OCI-LY3 (cell line): ENCODE measurements around the gene TBC1D2B.

Experiments
- H2AFZ ChIP-seq: fragments of 200-600, 300-600 bp; shearing (Covaris generic); 2 replicates; pipeline ENCODE4 v1.6.0; 2014; ENCODE audit warnings: antibody characterized with exemption, low read depth, low read length
- H3K27ac ChIP-seq: fragments of 200-600, 300-600 bp; sonication (generic); 2 replicates; pipeline ENCODE4 v1.5.1; 2014; ENCODE audit warnings: mild to moderate bottlenecking, low read length, moderate library complexity, mixed read lengths
- H3K27me3 ChIP-seq: fragments of 200-600, 300-600 bp; sonication (generic); 2 replicates; pipeline ENCODE4 v1.6.1; 2014; ENCODE audit warnings: low read depth, low read length, mixed read lengths
- H3K36me3 ChIP-seq: fragments of 200-600, 300-600 bp; sonication (generic); replicated peaks from 2 replicates; pipeline ENCODE3; 2014; ENCODE audit warnings: low read depth, low read length, mixed read lengths
- H3K4me1 ChIP-seq: fragments of 300-600, 200-600 bp; sonication (generic); 2 replicates; pipeline ENCODE4 v1.6.1; 2014; ENCODE audit warnings: low read length, mixed read lengths
- H3K4me2 ChIP-seq: fragments of 200-600, 300-600 bp; sonication (generic); 2 replicates; pipeline ENCODE4 v1.6.1; 2014; ENCODE audit warnings: low read length, mixed read lengths
- H3K4me3 ChIP-seq: fragments of 300-600, 200-600 bp; sonication (generic); 2 replicates; pipeline ENCODE4 v1.5.1; 2014; ENCODE audit warnings: antibody characterized with exemption, mild to moderate bottlenecking, low read length, moderate library complexity
- H3K79me2 ChIP-seq: fragments of 300-600, 200-600 bp; shearing (Covaris generic); 2 replicates; pipeline ENCODE4 v1.6.1; 2014; ENCODE audit warnings: mild to moderate bottlenecking, low read length, mixed read lengths
- H3K9ac ChIP-seq: fragments of 300-600, 200-600 bp; shearing (Covaris generic); 2 replicates; pipeline ENCODE4 v1.6.0; 2014; ENCODE audit warnings: mild to moderate bottlenecking, low read length, moderate library complexity
- H3K9me3 ChIP-seq: fragments of 200-600, 300-600 bp; shearing (Covaris generic); 2 replicates; pipeline ENCODE4 v1.6.1; 2014; ENCODE audit warnings: low read length, mixed read lengths; ENCODE audit not compliant: insufficient read depth
- H4K20me1 ChIP-seq: fragments of 200-600, 300-600 bp; sonication (generic); 2 replicates; pipeline ENCODE4 v1.6.1; 2016; ENCODE audit warnings: low read length, mixed read lengths; ENCODE audit not compliant: insufficient read depth
- EZH2phosphoT487 ChIP-seq: fragments of 200-600 bp; shearing (Covaris generic); IDR thresholded peaks from 2 replicates; pipeline ENCODE4 v1.6.1; 2018; ENCODE audit warnings: antibody characterized with exemption, mixed run types, low read depth
- TF ChIP-seq, protein P1 (sequence below): fragments of 200-600, 300-600 bp; sonication (generic); IDR thresholded peaks from 2 replicates; pipeline ENCODE4 v1.5.1; 2014; ENCODE audit warnings: antibody characterized with exemption, low read length, low read depth

TBC1D2B gene

DNA sequence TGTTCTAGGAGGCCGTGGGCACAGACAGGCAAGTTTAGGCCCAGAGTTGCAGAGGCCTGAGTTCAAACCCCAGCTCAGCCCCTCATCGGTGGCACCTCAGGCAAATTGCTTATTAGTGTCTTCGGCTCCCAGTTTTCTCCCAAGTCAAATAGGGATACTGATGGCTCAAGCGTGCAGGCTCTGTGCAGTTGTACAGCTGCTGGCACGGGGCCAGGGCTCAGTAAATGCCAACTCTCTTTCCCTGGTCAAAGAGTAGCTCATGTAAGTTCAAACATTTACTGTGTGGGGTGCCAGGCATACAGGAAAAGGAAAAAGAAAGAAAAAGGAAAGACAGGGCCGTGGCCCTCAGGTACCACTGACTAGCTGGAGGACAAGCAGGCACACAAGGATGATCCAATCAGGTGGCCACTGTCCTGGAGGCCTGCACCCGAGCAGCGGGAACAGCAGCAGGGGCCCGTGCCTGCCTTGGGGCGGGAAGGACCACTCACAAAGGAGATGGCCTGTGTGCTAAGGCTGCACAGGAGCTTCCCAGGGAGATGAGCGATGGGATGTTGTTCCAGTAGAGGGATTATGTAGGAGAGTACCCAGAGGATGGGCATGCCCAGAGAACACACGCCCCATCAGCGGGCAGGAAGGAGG lies 70.8 kb downstream of the TBC1D2B start:
- Histone ChIP-seq H3K79me2 (no peaks in the 10 kb centered on the region), H3K36me3 (no peaks in the 10 kb centered on the region), H3K4me3 (no peak overlapping the region), H2AFZ (no peak overlapping the region), H3K27me3 (no peaks in the 10 kb centered on the region), H3K27ac (no peak overlapping the region), H3K9me3 (no peaks in the 10 kb centered on the region), H3K4me1 (peaks cover 13% of the 10 kb centered on the region), H4K20me1 (no peaks in the 10 kb centered on the region), H3K9ac (no peak overlapping the region), H3K4me2 (no peak overlapping the region)
- TF ChIP-seq EZH2phosphoT487 = no peak
- TF ChIP-seq, protein P1, sequence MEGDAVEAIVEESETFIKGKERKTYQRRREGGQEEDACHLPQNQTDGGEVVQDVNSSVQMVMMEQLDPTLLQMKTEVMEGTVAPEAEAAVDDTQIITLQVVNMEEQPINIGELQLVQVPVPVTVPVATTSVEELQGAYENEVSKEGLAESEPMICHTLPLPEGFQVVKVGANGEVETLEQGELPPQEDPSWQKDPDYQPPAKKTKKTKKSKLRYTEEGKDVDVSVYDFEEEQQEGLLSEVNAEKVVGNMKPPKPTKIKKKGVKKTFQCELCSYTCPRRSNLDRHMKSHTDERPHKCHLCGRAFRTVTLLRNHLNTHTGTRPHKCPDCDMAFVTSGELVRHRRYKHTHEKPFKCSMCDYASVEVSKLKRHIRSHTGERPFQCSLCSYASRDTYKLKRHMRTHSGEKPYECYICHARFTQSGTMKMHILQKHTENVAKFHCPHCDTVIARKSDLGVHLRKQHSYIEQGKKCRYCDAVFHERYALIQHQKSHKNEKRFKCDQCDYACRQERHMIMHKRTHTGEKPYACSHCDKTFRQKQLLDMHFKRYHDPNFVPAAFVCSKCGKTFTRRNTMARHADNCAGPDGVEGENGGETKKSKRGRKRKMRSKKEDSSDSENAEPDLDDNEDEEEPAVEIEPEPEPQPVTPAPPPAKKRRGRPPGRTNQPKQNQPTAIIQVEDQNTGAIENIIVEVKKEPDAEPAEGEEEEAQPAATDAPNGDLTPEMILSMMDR = no peak

- Histone ChIP-seq H4K20me1 (no peaks in the 10 kb centered on the region), H3K9me3 (no peaks in the 10 kb centered on the region), H3K9ac (no peak overlapping the region), H3K79me2 (no peaks in the 10 kb centered on the region), H2AFZ (no peak overlapping the region), H3K4me3 (no peak overlapping the region), H3K36me3 (no peaks in the 10 kb centered on the region), H3K27me3 (no peaks in the 10 kb centered on the region), H3K4me1 (peaks cover 15% of the 10 kb centered on the region), H3K27ac (no peak overlapping the region), H3K4me2 (0 out of 2 replicates have a peak overlapping the region, but pooled peaks have one; percentile 13)
- TF ChIP-seq EZH2phosphoT487 = no peak
- TF ChIP-seq, protein P1 = no peak
These were observed 72.4 kb downstream of the TBC1D2B start for GRCh38 chr15:78004919-78005634.

DNA sequence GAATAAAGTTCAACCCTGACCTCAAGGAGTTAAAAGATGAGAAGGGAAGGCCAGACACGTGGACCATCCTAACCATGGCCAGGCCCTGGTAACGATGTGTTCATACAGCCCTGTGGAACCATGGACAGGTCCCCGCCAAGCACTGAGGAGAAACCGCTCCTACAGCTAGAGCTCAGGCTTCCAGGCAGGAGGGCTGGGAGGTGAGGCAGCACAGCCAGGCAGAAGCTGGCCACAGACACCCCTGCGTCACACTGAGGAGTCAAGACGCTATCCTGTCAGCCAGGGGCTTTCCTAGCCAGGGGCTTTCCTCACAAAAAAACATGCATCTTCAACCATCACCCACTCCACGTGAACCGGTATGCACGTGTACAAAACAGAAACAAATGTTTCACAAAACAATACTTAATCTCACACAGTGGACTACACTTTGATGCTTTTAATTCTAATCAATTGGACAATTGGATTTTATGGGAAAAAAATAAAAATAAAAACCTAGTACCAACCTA lies 73.2 kb downstream of the TBC1D2B start:
- Histone ChIP-seq H3K36me3 (no peaks in the 10 kb centered on the region), H3K27ac (no peak overlapping the region), H2AFZ (no peak overlapping the region), H3K4me3 (no peak overlapping the region), H3K9ac (no peak overlapping the region), H3K79me2 (no peaks in the 10 kb centered on the region), H4K20me1 (no peaks in the 10 kb centered on the region), H3K9me3 (no peaks in the 10 kb centered on the region), H3K27me3 (no peaks in the 10 kb centered on the region), H3K4me2 (peak overlapping the region; percentile 13; the same call in 1 of the 2 replicates), H3K4me1 (peaks cover 15% of the 10 kb centered on the region)
- TF ChIP-seq, protein P1 = no peak
- no peak for TF ChIP-seq EZH2phosphoT487

DNA sequence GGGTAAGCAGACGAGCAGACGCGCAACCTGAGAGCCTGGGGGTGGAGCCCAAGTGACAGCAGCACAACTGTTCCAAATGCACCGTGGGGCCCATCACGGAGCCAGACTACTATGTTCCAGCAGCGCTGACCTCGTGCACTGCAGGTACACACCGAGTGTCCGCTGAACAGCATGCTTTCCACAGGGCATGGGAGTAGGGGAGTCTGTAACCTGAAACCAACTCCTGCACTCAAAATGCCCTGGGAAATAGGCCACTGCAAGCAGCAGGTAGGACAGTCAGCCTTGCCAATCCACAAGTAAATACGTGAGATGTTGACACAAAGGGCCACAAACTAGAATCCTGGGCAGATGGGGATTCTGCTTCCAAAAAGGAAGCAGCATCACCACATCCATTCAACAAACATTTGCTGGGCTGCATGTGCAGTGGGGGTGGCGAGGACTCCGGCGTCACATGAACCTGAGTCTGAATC lies 73.9 kb downstream of the TBC1D2B start:
- H3K9ac ChIP-seq = no peak overlapping the region
- peaks cover 15% of the 10 kb centered on the region for H3K4me1 ChIP-seq
- H3K9me3 ChIP-seq = no peaks in the 10 kb centered on the region
- H3K4me3 ChIP-seq = no peak overlapping the region
- no peaks in the 10 kb centered on the region for H3K79me2 ChIP-seq
- no peak overlapping the region for H3K27ac ChIP-seq
- no peak for TF ChIP-seq EZH2phosphoT487
- TF ChIP-seq, protein P1 = no peak
- no peaks in the 10 kb centered on the region for H3K36me3 ChIP-seq
- no peak overlapping the region for H3K4me2 ChIP-seq
- H3K27me3 ChIP-seq = no peaks in the 10 kb centered on the region
- no peaks in the 10 kb centered on the region for H4K20me1 ChIP-seq
- H2AFZ ChIP-seq = no peak overlapping the region
